Mononuclear cell (primary cell): ENCODE data around the gene ATG101. TPM values are rescaled to one million over a fixed set of nuclear protein-coding genes. Genes with fewer than 3 reads are reported as not detected.

Source experiments
- H3K27me3 ChIP-seq: 2 replicates; pipeline ENCODE4 v1.6.0; 2011; ENCODE audit warnings: low read length, control low read depth; ENCODE audit not compliant: insufficient read depth
- H3K4me1 ChIP-seq: 2 replicates; pipeline ENCODE4 v1.5.1; 2011; ENCODE audit warnings: mild to moderate bottlenecking, low read length, control low read depth; ENCODE audit not compliant: insufficient read depth
- H3K4me3 ChIP-seq: 2 replicates; pipeline ENCODE4 v1.5.1; 2011; ENCODE audit warnings: mild to moderate bottlenecking, low read length, moderate library complexity
- H3K9me3 ChIP-seq: 2 replicates; pipeline ENCODE4 v1.5.1; 2011; ENCODE audit warnings: low read depth, mild to moderate bottlenecking, control low read depth, low read length
- total RNA-seq: library from RNA; depleted of rRNA; stranded (reverse); fragments of >200 nt; gene quantifications from one replicate; pipeline ENCODE4 v1.2.3, GENCODE V29; 2012

The ATG101 gene
- total RNA-seq, 1 donor, result 11.9 TPM

GRCh38 chr12:52079576-52080402 is 10.0 kb downstream of the ATG101 start, which contains the start of gene SMIM41:
Gene SMIM41, plus strand, starts transcription at chr12:52079704. Its CDS starts 76 bp downstream, at chr12:52079780.
- Histone ChIP-seq H3K9me3 (no peaks in the 10 kb centered on the region), H3K27me3 (no peaks in the 10 kb centered on the region), H3K4me3 (no peak within 1 kb of the TSS), H3K4me1 (peaks cover 25% of the 10 kb centered on the region)

GRCh38 chr12:52080403-52081251 is 10.8 kb downstream of the ATG101 start:
- Histone ChIP-seq H3K4me3 (no peak overlapping the region), H3K27me3 (no peaks in the 10 kb centered on the region), H3K9me3 (no peaks in the 10 kb centered on the region), H3K4me1 (peaks cover 21% of the 10 kb centered on the region)

- Histone ChIP-seq H3K4me3 (no peak overlapping the region), H3K4me1 (peaks cover 21% of the 10 kb centered on the region), H3K9me3 (no peaks in the 10 kb centered on the region), H3K27me3 (no peaks in the 10 kb centered on the region)
Measured at GRCh38 chr12:52081263-52081733, 11.5 kb downstream of the ATG101 start.

- H3K4me3 ChIP-seq, result no peak overlapping the region
- peaks cover 21% of the 10 kb centered on the region for H3K4me1 ChIP-seq
- H3K27me3 ChIP-seq, result no peaks in the 10 kb centered on the region
- no peaks in the 10 kb centered on the region for H3K9me3 ChIP-seq
Measured at GRCh38 chr12:52082026-52082668, 12.4 kb downstream of the ATG101 start.

DNA sequence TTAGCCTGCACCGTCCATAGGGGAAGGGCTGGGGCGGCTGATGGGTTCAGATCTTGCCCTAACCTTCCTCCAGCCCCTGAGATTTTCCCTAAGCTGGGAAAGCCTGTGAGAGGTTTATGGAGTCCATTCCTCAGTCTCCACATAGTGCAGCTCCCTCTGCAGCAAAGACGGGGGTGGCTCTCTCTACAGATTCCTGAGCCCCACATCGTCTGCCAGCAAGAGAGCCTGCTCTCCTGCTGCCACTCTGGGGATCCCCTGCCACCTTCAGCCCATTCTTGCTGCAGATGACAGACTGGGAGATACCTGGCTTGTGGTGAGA is 12.8 kb downstream of the ATG101 start:
- Histone ChIP-seq H3K4me1 (peaks cover 21% of the 10 kb centered on the region), H3K27me3 (no peaks in the 10 kb centered on the region), H3K4me3 (no peak overlapping the region), H3K9me3 (no peaks in the 10 kb centered on the region)

DNA sequence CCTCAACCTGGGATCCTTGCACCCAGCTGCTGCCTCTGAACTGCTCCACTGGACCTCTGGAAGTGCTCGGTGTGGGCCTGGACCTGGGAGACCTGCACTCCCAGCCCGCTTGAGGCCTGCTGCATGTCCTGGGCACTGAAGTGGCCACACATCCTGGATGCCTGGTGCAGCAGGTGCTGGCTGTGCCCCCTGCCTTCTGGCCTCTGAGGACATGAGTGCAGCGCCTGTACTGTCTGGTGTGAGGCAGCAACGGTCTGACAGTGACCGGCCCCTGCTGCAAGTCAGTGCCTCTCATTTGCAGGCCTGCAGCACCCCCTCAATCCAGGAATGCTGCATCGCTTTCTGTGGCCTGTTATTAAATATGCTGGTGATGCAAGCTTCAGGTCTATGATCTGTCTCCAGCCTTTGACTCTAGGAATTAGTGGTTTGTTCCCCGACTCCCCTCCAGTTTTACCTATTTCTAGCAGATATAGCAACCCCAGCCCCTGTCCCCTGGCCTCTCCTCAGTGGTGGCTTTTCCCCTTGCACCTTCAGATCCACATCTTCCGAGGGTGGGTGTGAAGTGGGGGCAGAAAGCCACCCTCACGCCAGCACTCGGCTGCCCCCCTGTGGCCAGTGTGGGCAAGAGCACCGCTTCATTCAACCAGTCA is 13.3 kb downstream of the ATG101 start:
- H3K4me1 ChIP-seq, result peaks cover 21% of the 10 kb centered on the region
- no peak overlapping the region for H3K4me3 ChIP-seq
- H3K27me3 ChIP-seq, result no peaks in the 10 kb centered on the region
- no peaks in the 10 kb centered on the region for H3K9me3 ChIP-seq

- peaks cover 21% of the 10 kb centered on the region for H3K4me1 ChIP-seq
- no peaks in the 10 kb centered on the region for H3K27me3 ChIP-seq
- H3K4me3 ChIP-seq, result no peak overlapping the region
- H3K9me3 ChIP-seq, result no peaks in the 10 kb centered on the region
Measured at GRCh38 chr12:52083638-52083996, 13.8 kb downstream of the ATG101 start.

GRCh38 chr12:52084491-52085231 is 14.9 kb downstream of the ATG101 start:
- no peak overlapping the region for H3K4me3 ChIP-seq
- H3K4me1 ChIP-seq, result peaks cover 21% of the 10 kb centered on the region
- H3K9me3 ChIP-seq, result no peaks in the 10 kb centered on the region
- no peaks in the 10 kb centered on the region for H3K27me3 ChIP-seq

- H3K4me1 ChIP-seq, result peaks cover 20% of the 10 kb centered on the region
- H3K27me3 ChIP-seq, result no peaks in the 10 kb centered on the region
- no peaks in the 10 kb centered on the region for H3K9me3 ChIP-seq
- no peak overlapping the region for H3K4me3 ChIP-seq
Measured at GRCh38 chr12:52085682-52086180, 16.0 kb downstream of the ATG101 start.

DNA sequence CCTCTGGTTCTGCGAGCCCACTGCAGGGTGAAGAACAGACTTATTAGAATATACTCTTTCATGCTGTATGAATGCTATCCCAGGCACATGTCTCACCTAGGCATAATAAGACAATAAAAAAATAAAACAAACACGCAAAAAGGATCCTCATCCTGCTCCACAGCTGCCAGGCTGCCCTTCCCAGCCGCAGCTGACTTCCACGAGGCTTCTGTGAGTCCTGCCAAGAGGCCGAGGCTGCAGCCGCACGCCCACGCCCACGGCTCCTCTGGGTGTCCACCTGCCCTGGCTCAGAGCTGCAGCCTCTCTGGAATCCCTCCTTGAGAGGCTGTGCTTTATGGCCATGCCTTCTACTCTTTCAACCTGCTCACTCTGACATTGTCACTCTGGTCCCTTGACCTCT is 16.6 kb downstream of the ATG101 start:
- peaks cover under 1% of the 10 kb centered on the region for H3K27me3 ChIP-seq
- no peak overlapping the region for H3K4me3 ChIP-seq
- peaks cover 14% of the 10 kb centered on the region for H3K4me1 ChIP-seq
- H3K9me3 ChIP-seq, result no peaks in the 10 kb centered on the region

DNA sequence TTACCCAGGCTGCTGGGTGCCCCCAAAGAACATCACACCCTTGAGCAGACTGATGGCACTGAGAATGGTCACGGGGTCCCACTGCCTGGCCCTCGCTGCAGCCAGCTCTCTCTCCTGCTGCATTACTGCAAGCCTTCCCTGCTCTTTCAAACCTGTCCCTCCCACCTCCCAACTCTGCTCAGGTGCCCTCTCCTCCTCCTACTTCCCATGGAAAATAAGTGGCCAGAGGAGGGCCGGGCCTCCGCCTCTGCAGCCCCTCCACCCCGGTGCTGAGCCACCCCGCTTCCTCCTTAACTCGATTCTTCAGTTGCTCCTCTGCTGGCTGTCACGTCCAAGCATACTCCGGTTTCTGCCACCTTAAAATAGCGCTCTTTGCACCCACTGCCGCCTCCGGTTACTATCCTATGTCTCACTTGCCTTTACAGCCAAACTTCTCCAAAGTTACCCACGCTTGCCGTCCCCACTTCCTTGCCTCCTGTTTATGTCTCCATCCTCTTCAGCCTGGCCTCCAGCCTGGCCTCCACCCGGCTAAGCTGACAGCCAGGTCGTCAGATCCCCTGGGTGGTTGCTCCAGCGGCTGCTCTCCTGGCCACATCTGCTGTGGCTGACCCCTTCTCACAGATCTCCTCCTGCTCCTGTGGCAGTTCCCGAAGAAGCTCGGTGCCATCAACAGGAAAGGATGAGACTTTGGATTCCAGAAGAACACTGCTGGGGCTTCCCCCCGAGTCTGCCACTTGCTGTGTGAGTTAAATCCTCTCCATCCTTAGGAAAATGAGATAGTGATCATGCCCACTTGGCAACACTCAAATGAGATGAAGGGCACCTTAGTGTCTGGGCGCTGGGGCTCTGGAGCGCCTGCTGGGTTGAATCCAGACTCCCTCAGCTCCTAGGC is 17.4 kb downstream of the ATG101 start:
- H3K27me3 ChIP-seq, result peaks cover 4% of the 10 kb centered on the region
- H3K9me3 ChIP-seq, result no peaks in the 10 kb centered on the region
- no peak overlapping the region for H3K4me3 ChIP-seq
- peaks cover 6% of the 10 kb centered on the region for H3K4me1 ChIP-seq

- Histone ChIP-seq H3K27me3 (peaks cover 4% of the 10 kb centered on the region), H3K4me3 (no peak overlapping the region), H3K4me1 (peaks cover 3% of the 10 kb centered on the region), H3K9me3 (no peaks in the 10 kb centered on the region)
Measured at GRCh38 chr12:52087961-52088820, 18.4 kb downstream of the ATG101 start.
